DOHH2 (cell line): Measurements from ENCODE around the gene PLAC8.

ENCODE experiments used
- EZH2phosphoT487 ChIP-seq: fragments of 200-600 bp; sonication (generic); IDR thresholded peaks from 2 replicates; pipeline ENCODE4 v1.6.1; 2017; ENCODE audit warnings: borderline replicate concordance, mild to moderate bottlenecking, antibody characterized with exemption, low read length, moderate library complexity, mixed read lengths
- TF ChIP-seq, protein P1 (sequence below): fragments of 200-600 bp; sonication (generic); IDR thresholded peaks from one replicate; pipeline ENCODE4 v1.5.1; 2014; ENCODE audit warnings: antibody characterized with exemption, mild to moderate bottlenecking, low read depth, low read length; ENCODE audit not compliant: poor library complexity, severe bottlenecking

DNA sequence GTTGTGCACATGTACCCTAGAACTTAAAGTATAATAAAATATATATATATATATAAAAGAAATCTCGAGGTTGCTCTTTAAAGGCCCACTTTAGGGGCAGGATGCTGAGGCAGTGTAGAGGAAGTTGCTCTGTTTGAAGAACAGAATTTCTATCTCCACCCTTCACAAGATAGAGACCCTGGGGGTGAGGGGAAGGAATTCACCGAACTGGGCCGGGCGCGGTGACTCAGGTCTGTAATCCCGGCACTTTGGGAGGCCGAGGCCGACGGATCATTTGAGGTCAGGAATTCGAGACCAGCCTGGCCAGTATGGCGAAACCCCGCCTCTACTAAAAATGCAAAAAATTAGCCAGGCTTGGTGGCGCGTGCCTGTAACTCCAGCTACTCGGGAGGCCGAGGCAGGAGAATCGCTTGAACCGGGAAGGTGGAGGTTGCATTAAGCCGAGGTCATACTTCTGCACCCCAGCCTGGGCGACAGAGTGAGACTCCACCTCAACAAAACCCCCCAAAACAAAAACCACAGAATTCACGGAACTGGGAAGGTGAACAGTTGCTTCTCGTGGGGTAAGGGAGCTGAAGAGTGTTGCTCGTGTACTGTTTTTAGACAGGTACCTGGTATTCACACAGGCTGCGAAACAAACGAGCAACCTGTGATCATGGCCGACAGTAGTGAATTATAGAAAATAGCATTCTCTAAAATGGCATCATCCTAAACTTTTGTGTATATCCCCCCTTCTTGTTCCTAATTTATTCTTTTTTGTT, 6.2 kb downstream of the PLAC8 start:
- no peak for TF ChIP-seq EZH2phosphoT487
- TF ChIP-seq, protein P1, sequence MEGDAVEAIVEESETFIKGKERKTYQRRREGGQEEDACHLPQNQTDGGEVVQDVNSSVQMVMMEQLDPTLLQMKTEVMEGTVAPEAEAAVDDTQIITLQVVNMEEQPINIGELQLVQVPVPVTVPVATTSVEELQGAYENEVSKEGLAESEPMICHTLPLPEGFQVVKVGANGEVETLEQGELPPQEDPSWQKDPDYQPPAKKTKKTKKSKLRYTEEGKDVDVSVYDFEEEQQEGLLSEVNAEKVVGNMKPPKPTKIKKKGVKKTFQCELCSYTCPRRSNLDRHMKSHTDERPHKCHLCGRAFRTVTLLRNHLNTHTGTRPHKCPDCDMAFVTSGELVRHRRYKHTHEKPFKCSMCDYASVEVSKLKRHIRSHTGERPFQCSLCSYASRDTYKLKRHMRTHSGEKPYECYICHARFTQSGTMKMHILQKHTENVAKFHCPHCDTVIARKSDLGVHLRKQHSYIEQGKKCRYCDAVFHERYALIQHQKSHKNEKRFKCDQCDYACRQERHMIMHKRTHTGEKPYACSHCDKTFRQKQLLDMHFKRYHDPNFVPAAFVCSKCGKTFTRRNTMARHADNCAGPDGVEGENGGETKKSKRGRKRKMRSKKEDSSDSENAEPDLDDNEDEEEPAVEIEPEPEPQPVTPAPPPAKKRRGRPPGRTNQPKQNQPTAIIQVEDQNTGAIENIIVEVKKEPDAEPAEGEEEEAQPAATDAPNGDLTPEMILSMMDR = no peak
